SK-N-SH (cell line): ENCODE measurements around the gene ATR.

Source experiments
- EZH2phosphoT487 ChIP-seq: fragments of 200-600 bp; sonication (generic); IDR thresholded peaks from 2 replicates; pipeline ENCODE4 v1.6.1; 2017; ENCODE audit warnings: low read depth, mixed run types, mild to moderate bottlenecking, antibody characterized with exemption, moderate library complexity, borderline replicate concordance
- FOXM1 ChIP-seq: IDR thresholded peaks from 2 replicates; pipeline ENCODE4 v1.4.0; 2012; ENCODE audit warnings: low read depth, mild to moderate bottlenecking
- RAD21 ChIP-seq: IDR thresholded peaks from 2 replicates; pipeline ENCODE4 v1.6.1; 2012; ENCODE audit warnings: mild to moderate bottlenecking, low read length
- RXRA ChIP-seq: IDR thresholded peaks from 2 replicates; pipeline ENCODE4 v1.4.0; 2012; ENCODE audit warnings: low read depth, mild to moderate bottlenecking, borderline replicate concordance
- TAF1 ChIP-seq: IDR thresholded peaks from 2 replicates; pipeline ENCODE4 v1.6.1; 2012; ENCODE audit warnings: low read depth, mild to moderate bottlenecking, low read length, moderate library complexity, borderline replicate concordance
- TCF12 ChIP-seq: IDR thresholded peaks from 2 replicates; pipeline ENCODE4 v1.4.0; 2012
- TF ChIP-seq, protein P1 (sequence below): IDR thresholded peaks from 2 replicates; pipeline ENCODE4 v1.6.1; 2012; ENCODE audit warnings: mild to moderate bottlenecking, low read depth, low read length, moderate library complexity
- TF ChIP-seq, protein P2 (sequence below): fragments of 200-600 bp; sonication (generic); IDR thresholded peaks from 2 replicates; pipeline ENCODE4 v1.6.1; 2017; ENCODE audit warnings: antibody characterized with exemption, mild to moderate bottlenecking, moderate library complexity
- TF ChIP-seq, protein P3 (sequence below): IDR thresholded peaks from 2 replicates; pipeline ENCODE4 v1.4.0; 2012; ENCODE audit warnings: low read depth

DNA sequence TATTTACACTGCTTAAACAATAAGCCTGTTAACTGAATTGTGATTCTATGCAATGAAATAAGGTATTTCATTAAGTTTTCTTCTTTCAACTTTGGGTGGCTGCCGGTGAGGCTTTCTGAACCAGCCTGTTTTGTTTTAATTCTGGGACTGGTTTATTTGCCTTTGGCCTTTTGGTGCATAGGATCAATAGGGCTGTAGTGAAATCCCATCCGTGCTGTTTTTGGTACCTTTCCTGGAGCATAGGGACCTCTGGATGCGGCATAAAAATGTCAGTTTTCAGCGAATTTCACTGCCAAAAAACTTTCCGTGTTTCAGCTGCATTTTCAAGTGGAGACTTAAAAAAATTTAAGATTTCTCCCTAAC, 18.2 kb upstream of the ATR start:
- TF ChIP-seq RXRA, result no peak
- TF ChIP-seq, protein P1, sequence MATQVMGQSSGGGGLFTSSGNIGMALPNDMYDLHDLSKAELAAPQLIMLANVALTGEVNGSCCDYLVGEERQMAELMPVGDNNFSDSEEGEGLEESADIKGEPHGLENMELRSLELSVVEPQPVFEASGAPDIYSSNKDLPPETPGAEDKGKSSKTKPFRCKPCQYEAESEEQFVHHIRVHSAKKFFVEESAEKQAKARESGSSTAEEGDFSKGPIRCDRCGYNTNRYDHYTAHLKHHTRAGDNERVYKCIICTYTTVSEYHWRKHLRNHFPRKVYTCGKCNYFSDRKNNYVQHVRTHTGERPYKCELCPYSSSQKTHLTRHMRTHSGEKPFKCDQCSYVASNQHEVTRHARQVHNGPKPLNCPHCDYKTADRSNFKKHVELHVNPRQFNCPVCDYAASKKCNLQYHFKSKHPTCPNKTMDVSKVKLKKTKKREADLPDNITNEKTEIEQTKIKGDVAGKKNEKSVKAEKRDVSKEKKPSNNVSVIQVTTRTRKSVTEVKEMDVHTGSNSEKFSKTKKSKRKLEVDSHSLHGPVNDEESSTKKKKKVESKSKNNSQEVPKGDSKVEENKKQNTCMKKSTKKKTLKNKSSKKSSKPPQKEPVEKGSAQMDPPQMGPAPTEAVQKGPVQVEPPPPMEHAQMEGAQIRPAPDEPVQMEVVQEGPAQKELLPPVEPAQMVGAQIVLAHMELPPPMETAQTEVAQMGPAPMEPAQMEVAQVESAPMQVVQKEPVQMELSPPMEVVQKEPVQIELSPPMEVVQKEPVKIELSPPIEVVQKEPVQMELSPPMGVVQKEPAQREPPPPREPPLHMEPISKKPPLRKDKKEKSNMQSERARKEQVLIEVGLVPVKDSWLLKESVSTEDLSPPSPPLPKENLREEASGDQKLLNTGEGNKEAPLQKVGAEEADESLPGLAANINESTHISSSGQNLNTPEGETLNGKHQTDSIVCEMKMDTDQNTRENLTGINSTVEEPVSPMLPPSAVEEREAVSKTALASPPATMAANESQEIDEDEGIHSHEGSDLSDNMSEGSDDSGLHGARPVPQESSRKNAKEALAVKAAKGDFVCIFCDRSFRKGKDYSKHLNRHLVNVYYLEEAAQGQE, result no peak
- no peak for TF ChIP-seq EZH2phosphoT487
- TF ChIP-seq, protein P2, sequence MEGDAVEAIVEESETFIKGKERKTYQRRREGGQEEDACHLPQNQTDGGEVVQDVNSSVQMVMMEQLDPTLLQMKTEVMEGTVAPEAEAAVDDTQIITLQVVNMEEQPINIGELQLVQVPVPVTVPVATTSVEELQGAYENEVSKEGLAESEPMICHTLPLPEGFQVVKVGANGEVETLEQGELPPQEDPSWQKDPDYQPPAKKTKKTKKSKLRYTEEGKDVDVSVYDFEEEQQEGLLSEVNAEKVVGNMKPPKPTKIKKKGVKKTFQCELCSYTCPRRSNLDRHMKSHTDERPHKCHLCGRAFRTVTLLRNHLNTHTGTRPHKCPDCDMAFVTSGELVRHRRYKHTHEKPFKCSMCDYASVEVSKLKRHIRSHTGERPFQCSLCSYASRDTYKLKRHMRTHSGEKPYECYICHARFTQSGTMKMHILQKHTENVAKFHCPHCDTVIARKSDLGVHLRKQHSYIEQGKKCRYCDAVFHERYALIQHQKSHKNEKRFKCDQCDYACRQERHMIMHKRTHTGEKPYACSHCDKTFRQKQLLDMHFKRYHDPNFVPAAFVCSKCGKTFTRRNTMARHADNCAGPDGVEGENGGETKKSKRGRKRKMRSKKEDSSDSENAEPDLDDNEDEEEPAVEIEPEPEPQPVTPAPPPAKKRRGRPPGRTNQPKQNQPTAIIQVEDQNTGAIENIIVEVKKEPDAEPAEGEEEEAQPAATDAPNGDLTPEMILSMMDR, result no peak
- TF ChIP-seq, protein P3, sequence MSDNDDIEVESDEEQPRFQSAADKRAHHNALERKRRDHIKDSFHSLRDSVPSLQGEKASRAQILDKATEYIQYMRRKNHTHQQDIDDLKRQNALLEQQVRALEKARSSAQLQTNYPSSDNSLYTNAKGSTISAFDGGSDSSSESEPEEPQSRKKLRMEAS, result no peak
- no peak for TF ChIP-seq RAD21
- no peak for TF ChIP-seq TCF12
- TF ChIP-seq FOXM1, result no peak
- no peak for TF ChIP-seq TAF1
